ENCODE results near the gene MMP19.

The MMP19 gene

GRCh38 chr12:55861396-55861795 lies 18.7 kb upstream of the MMP19 start:
- Histone ChIP-seq H3K36me3 (ENCODE audit: insufficient read depth, low read depth, low read length) (no peaks in the 10 kb centered on the region), H3K9ac (ENCODE audit: low read depth, low read length) (no peak overlapping the region), H3K27ac (ENCODE audit: low read length) (no peak overlapping the region), H3K4me3 (ENCODE audit: low read length) (no peak overlapping the region), H3K4me1 (ENCODE audit: insufficient read depth, low read length) (no peaks in the 10 kb centered on the region), H3K27me3 (ENCODE audit: insufficient read depth, low read length) (no peaks in the 10 kb centered on the region), H3K9me3 (ENCODE audit: insufficient read depth, low read depth, low read length) (0 out of 2 replicates have a peak, but pooled peaks cover 4% of the 10 kb centered on the region)

GRCh38 chr12:55852740-55853139 lies 10.0 kb upstream of the MMP19 start:
- H3K4me3 ChIP-seq (ENCODE audit: low read length) = no peak overlapping the region

DNA sequence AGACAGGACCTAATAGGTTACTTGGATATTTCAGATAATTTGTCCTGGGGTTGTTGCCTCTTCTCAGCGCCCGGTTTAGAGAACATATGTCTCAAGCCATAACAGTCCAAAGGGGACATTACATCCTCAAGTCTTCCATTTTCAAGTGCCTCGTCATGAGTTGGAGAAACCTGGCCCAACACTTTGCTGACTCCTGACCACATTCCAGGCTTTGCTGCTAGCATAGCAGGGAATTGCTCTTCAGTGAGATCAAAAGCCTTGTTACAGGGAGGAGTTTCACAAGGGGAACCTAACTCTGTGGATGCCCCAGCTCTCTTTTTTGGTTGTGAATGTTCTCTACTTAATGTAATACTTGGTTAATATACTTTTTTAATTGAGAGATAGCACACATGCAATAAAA lies 8.2 kb upstream of the MMP19 start:
- Histone ChIP-seq H3K9me3 (ENCODE audit: insufficient read depth, low read depth, low read length) (no peaks in the 10 kb centered on the region), H3K9ac (ENCODE audit: low read depth, low read length) (no peak overlapping the region), H3K4me1 (ENCODE audit: insufficient read depth, low read length) (no peaks in the 10 kb centered on the region), H3K4me3 (ENCODE audit: low read length) (no peak overlapping the region), H3K36me3 (ENCODE audit: insufficient read depth, low read depth, low read length) (no peaks in the 10 kb centered on the region), H3K27me3 (ENCODE audit: insufficient read depth, low read length) (no peaks in the 10 kb centered on the region), H3K27ac (ENCODE audit: low read length) (no peak overlapping the region)

More at GRCh38 chr12:55852740-55853139, 10.0 kb upstream of the MMP19 start:
- Histone ChIP-seq H3K9me3 (ENCODE audit: insufficient read depth, low read depth, low read length) (no peaks in the 10 kb centered on the region), H3K36me3 (ENCODE audit: insufficient read depth, low read depth, low read length) (no peaks in the 10 kb centered on the region), H3K27ac (ENCODE audit: low read length) (no peak overlapping the region), H3K9ac (ENCODE audit: low read depth, low read length) (no peak overlapping the region), H3K27me3 (ENCODE audit: insufficient read depth, low read length) (no peaks in the 10 kb centered on the region), H3K4me1 (ENCODE audit: insufficient read depth, low read length) (no peaks in the 10 kb centered on the region)

DNA sequence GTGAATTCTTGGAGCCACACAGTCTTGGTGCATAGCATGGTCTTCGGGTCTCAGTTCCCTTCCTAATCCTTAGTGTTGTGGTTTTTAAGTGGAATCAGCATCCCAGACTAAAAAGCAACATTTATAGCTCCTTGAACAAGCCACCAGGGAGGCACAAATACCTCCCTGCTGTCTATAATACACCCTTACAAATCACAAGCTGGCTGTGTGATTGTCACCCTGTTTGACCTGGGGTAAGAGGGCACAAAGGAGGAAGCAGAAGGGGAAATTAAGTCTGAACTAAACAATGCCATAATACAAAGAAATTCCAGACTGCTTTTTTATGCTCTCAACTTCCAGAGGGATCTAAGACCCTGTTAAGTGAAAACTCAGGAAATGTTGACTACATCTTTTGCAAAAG lies 7.7 kb upstream of the MMP19 start:
- H3K27me3 ChIP-seq (ENCODE audit: insufficient read depth, low read length) = no peaks in the 10 kb centered on the region
- no peaks in the 10 kb centered on the region for H3K9me3 ChIP-seq (ENCODE audit: insufficient read depth, low read depth, low read length)
- H3K36me3 ChIP-seq (ENCODE audit: insufficient read depth, low read depth, low read length) = no peaks in the 10 kb centered on the region
- no peaks in the 10 kb centered on the region for H3K4me1 ChIP-seq (ENCODE audit: insufficient read depth, low read length)
- no peak overlapping the region for H3K4me3 ChIP-seq (ENCODE audit: low read length)
- H3K9ac ChIP-seq (ENCODE audit: low read depth, low read length) = no peak overlapping the region
- no peak overlapping the region for H3K27ac ChIP-seq (ENCODE audit: low read length)

GRCh38 chr12:55849616-55850343 lies 7.0 kb upstream of the MMP19 start:
- H3K9ac ChIP-seq (ENCODE audit: low read depth, low read length) = no peak overlapping the region
- no peaks in the 10 kb centered on the region for H3K36me3 ChIP-seq (ENCODE audit: insufficient read depth, low read depth, low read length)
- H3K27ac ChIP-seq (ENCODE audit: low read length) = no peak overlapping the region
- H3K9me3 ChIP-seq (ENCODE audit: insufficient read depth, low read depth, low read length) = no peaks in the 10 kb centered on the region
- no peaks in the 10 kb centered on the region for H3K4me1 ChIP-seq (ENCODE audit: insufficient read depth, low read length)
- no peaks in the 10 kb centered on the region for H3K27me3 ChIP-seq (ENCODE audit: insufficient read depth, low read length)
- no peak overlapping the region for H3K4me3 ChIP-seq (ENCODE audit: low read length)

GRCh38 chr12:55847603-55848291 lies 5.0 kb upstream of the MMP19 start:
- Histone ChIP-seq H3K27ac (ENCODE audit: low read length) (no peak overlapping the region), H3K4me3 (ENCODE audit: low read length) (no peak overlapping the region), H3K9ac (ENCODE audit: low read depth, low read length) (no peak overlapping the region), H3K9me3 (ENCODE audit: insufficient read depth, low read depth, low read length) (no peaks in the 10 kb centered on the region), H3K36me3 (ENCODE audit: insufficient read depth, low read depth, low read length) (no peaks in the 10 kb centered on the region), H3K4me1 (ENCODE audit: insufficient read depth, low read length) (peaks cover 3% of the 10 kb centered on the region; the same call in 1 of the 2 replicates), H3K27me3 (ENCODE audit: insufficient read depth, low read length) (no peaks in the 10 kb centered on the region)

GRCh38 chr12:55847033-55847432 lies 4.3 kb upstream of the MMP19 start:
- peaks cover 8% of the 10 kb centered on the region; the same call in 1 of the 2 replicates for H3K4me1 ChIP-seq (ENCODE audit: insufficient read depth, low read length)
- H3K9ac ChIP-seq (ENCODE audit: low read depth, low read length) = no peak overlapping the region
- no peak overlapping the region for H3K27ac ChIP-seq (ENCODE audit: low read length)
- no peaks in the 10 kb centered on the region for H3K36me3 ChIP-seq (ENCODE audit: insufficient read depth, low read depth, low read length)
- H3K9me3 ChIP-seq (ENCODE audit: insufficient read depth, low read depth, low read length) = no peaks in the 10 kb centered on the region
- no peaks in the 10 kb centered on the region for H3K27me3 ChIP-seq (ENCODE audit: insufficient read depth, low read length)
- H3K4me3 ChIP-seq (ENCODE audit: low read length) = no peak overlapping the region

DNA sequence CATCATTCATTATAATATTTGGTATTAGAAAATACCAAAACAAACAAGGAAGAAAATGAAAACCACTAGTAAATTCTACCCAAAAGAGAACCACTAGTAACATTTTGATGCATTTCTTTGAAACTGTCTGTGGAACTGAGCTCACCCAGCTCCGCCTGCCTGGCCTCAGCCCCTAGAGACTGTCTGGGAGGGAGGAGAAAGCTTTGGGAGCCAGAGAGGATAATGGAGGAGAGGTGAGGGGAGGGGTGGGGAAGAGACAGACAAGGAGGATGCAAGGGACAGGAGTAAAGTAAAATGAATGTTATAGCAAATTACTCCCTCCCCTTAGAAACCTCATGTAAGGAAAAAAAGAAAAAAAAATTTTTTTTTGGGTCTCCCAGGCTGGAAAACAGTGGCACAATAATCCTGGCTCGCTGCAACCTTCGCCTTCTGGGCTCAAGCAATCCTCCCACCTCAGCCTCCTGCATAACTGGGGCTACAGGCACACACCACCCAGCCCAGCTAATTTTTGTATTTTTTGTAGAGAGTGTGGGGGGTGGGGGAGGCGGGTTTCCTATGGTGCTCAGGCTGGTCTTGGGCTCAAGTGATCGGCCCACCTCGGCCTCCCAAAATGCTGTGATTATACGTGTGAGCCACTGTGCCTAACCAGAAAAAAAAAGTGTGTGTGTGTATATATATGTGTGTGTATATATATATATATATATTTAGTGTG lies 3.2 kb upstream of the MMP19 start:
- Histone ChIP-seq H3K27me3 (ENCODE audit: insufficient read depth, low read length) (no peaks in the 10 kb centered on the region), H3K27ac (ENCODE audit: low read length) (no peak overlapping the region), H3K9ac (ENCODE audit: low read depth, low read length) (no peak overlapping the region), H3K4me1 (ENCODE audit: insufficient read depth, low read length) (peaks cover 8% of the 10 kb centered on the region; the same call in 1 of the 2 replicates), H3K36me3 (ENCODE audit: insufficient read depth, low read depth, low read length) (no peaks in the 10 kb centered on the region), H3K4me3 (ENCODE audit: low read length) (no peak overlapping the region), H3K9me3 (ENCODE audit: insufficient read depth, low read depth, low read length) (no peaks in the 10 kb centered on the region)

GRCh38 chr12:55845361-55845760 lies 2.6 kb upstream of the MMP19 start:
- Histone ChIP-seq H3K4me3 (ENCODE audit: low read length) (no peak overlapping the region), H3K9ac (ENCODE audit: low read depth, low read length) (no peak overlapping the region), H3K27me3 (ENCODE audit: insufficient read depth, low read length) (no peaks in the 10 kb centered on the region), H3K4me1 (ENCODE audit: insufficient read depth, low read length) (peaks cover 8% of the 10 kb centered on the region; the same call in 1 of the 2 replicates), H3K36me3 (ENCODE audit: insufficient read depth, low read depth, low read length) (no peaks in the 10 kb centered on the region), H3K27ac (ENCODE audit: low read length) (no peak overlapping the region), H3K9me3 (ENCODE audit: insufficient read depth, low read depth, low read length) (no peaks in the 10 kb centered on the region)

GRCh38 chr12:55844961-55845360 lies 2.2 kb upstream of the MMP19 start:
- Histone ChIP-seq H3K27ac (ENCODE audit: low read length) (no peak overlapping the region), H3K9me3 (ENCODE audit: insufficient read depth, low read depth, low read length) (no peaks in the 10 kb centered on the region), H3K27me3 (ENCODE audit: insufficient read depth, low read length) (no peaks in the 10 kb centered on the region), H3K4me3 (ENCODE audit: low read length) (no peak overlapping the region), H3K36me3 (ENCODE audit: insufficient read depth, low read depth, low read length) (no peaks in the 10 kb centered on the region), H3K4me1 (ENCODE audit: insufficient read depth, low read length) (peaks cover 8% of the 10 kb centered on the region; the same call in 1 of the 2 replicates), H3K9ac (ENCODE audit: low read depth, low read length) (no peak overlapping the region)

DNA sequence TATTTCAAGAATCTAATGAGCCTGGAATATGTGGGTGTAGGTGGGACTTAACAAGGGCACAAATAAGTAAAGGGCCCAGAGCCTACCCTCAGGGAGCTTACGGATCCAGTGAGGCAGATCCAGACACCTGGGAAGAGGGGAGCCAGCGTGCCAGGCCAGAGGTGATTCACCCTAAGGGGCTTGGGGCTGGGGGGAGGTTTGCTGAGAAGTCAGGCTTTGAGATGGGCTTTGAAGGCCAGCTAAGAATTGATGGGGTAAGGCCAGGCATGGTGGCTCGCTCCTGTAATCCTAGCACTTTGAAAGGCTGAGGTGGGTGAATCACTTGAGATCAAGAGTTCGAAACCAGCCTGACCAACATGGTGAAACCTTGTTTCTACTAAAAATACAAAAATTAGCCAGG lies 695 bp upstream of the MMP19 start:
- Histone ChIP-seq H3K27ac (ENCODE audit: low read length) (no peak overlapping the region), H3K9ac (ENCODE audit: low read depth, low read length) (no peak overlapping the region), H3K9me3 (ENCODE audit: insufficient read depth, low read depth, low read length) (no peaks in the 10 kb centered on the region), H3K4me1 (ENCODE audit: insufficient read depth, low read length) (peaks cover 8% of the 10 kb centered on the region; the same call in 1 of the 2 replicates), H3K27me3 (ENCODE audit: insufficient read depth, low read length) (no peaks in the 10 kb centered on the region), H3K36me3 (ENCODE audit: insufficient read depth, low read depth, low read length) (no peaks in the 10 kb centered on the region), H3K4me3 (ENCODE audit: low read length) (no peak overlapping the region)

All from iPS-20b (cell line).